OCI-LY1 (cell line): ENCODE results near the gene SLC9A9.

ENCODE experiments used
- H2AFZ ChIP-seq: fragments of 200-600 bp; sonication (generic), shearing (Covaris generic); 2 replicates; pipeline ENCODE4 v1.6.0; 2014; ENCODE audit warnings: antibody characterized with exemption, mild to moderate bottlenecking, low read length
- H3F3A ChIP-seq: fragments of 200-600 bp; sonication (generic), shearing (Covaris generic); 2 replicates; pipeline ENCODE4 v1.6.0; 2014; ENCODE audit warnings: mild to moderate bottlenecking, antibody characterized with exemption, low read length, moderate library complexity; ENCODE audit not compliant: insufficient read depth
- H3K27ac ChIP-seq: fragments of 200-600 bp; sonication (generic); 2 replicates; pipeline ENCODE4 v1.5.1; 2014; ENCODE audit warnings: low read length, mixed run types, mild to moderate bottlenecking, low read depth; ENCODE audit not compliant: poor library complexity, severe bottlenecking
- H3K27me3 ChIP-seq: fragments of 200-600 bp; sonication (generic); 2 replicates; pipeline ENCODE4 v1.6.0; 2014; ENCODE audit warnings: antibody characterized with exemption, mild to moderate bottlenecking, low read length, moderate library complexity; ENCODE audit not compliant: insufficient read depth
- H3K36me3 ChIP-seq: fragments of 200-600 bp; sonication (generic); 2 replicates; pipeline ENCODE4 v1.6.1; 2014; ENCODE audit warnings: mild to moderate bottlenecking, antibody characterized with exemption, low read length, moderate library complexity, mixed read lengths; ENCODE audit not compliant: insufficient read depth
- H3K4me1 ChIP-seq: fragments of 200-600 bp; sonication (generic); 2 replicates; pipeline ENCODE4 v1.5.1; 2014; ENCODE audit warnings: mild to moderate bottlenecking, low read length, moderate library complexity; ENCODE audit not compliant: insufficient read depth, severe bottlenecking
- H3K4me2 ChIP-seq: fragments of 200-600 bp; sonication (generic), shearing (Covaris generic); 2 replicates; pipeline ENCODE4 v1.6.1; 2014; ENCODE audit warnings: low read length
- H3K4me3 ChIP-seq: fragments of 200-600 bp; sonication (generic); 2 replicates; pipeline ENCODE4 v1.5.1; 2014; ENCODE audit warnings: low read length, low read depth, mild to moderate bottlenecking, mixed read lengths; ENCODE audit not compliant: poor library complexity, severe bottlenecking
- H3K79me2 ChIP-seq: fragments of 200-600 bp; shearing (Covaris generic); 2 replicates; pipeline ENCODE4 v1.6.1; 2016; ENCODE audit warnings: mixed run types, low read length, mixed read lengths; ENCODE audit not compliant: insufficient read depth
- H3K9ac ChIP-seq: fragments of 200-600 bp; sonication (generic), shearing (Covaris generic); 2 replicates; pipeline ENCODE4 v1.6.1; 2014; ENCODE audit warnings: mild to moderate bottlenecking, low read length, mixed read lengths
- H3K9me2 ChIP-seq: fragments of 200-600 bp; sonication (generic), shearing (Covaris generic); 2 replicates; pipeline ENCODE4 v1.6.1; 2014; ENCODE audit warnings: low read depth, mild to moderate bottlenecking, low read length, mixed read lengths
- H3K9me3 ChIP-seq: fragments of 200-600 bp; shearing (Covaris generic); 2 replicates; pipeline ENCODE4 v1.6.1; 2014; ENCODE audit warnings: low read length, mixed read lengths
- H4K20me1 ChIP-seq: fragments of 200-600 bp; sonication (generic), shearing (Covaris generic); 2 replicates; pipeline ENCODE4 v1.6.0; 2016; ENCODE audit warnings: mild to moderate bottlenecking, low read length; ENCODE audit not compliant: insufficient read depth
- CTCF ChIP-seq: fragments of 200-600 bp; sonication (generic), shearing (Covaris generic); IDR thresholded peaks from 2 replicates; pipeline ENCODE4 v1.5.1; 2017; ENCODE audit warnings: mild to moderate bottlenecking, antibody characterized with exemption, low read length, moderate library complexity, mixed read lengths
- EZH2 ChIP-seq: fragments of 200-600 bp; sonication (generic), shearing (Covaris generic); IDR thresholded peaks from 2 replicates; pipeline ENCODE4 v1.8.0; 2017; ENCODE audit warnings: borderline replicate concordance, mixed run types, mild to moderate bottlenecking, antibody characterized with exemption, low read length, moderate library complexity, mixed read lengths

Gene SLC9A9

GRCh38 chr3:143236226-143236964 is 611.9 kb downstream of the SLC9A9 start:
- Histone ChIP-seq H3F3A (no peaks in the 10 kb centered on the region), H3K9me3 (no peaks in the 10 kb centered on the region), H3K4me3 (no peak overlapping the region), H3K36me3 (no peaks in the 10 kb centered on the region), H3K27ac (no peak overlapping the region), H2AFZ (no peak overlapping the region), H3K4me1 (peaks cover 10% of the 10 kb centered on the region), H3K27me3 (no peaks in the 10 kb centered on the region), H3K9me2 (no peaks in the 10 kb centered on the region), H3K4me2 (no peak overlapping the region), H3K79me2 (no peaks in the 10 kb centered on the region), H3K9ac (no peak overlapping the region), H4K20me1 (no peaks in the 10 kb centered on the region)
- no peak for TF ChIP-seq EZH2
- TF ChIP-seq CTCF, result no peak

- no peak overlapping the region for H3K4me2 ChIP-seq
- peaks cover 10% of the 10 kb centered on the region for H3K4me1 ChIP-seq
- no peak overlapping the region for H3K27ac ChIP-seq
- H3K9me2 ChIP-seq, result no peaks in the 10 kb centered on the region
- no peak overlapping the region for H3K4me3 ChIP-seq
- H3K79me2 ChIP-seq, result no peaks in the 10 kb centered on the region
- H3K9ac ChIP-seq, result no peak overlapping the region
- H2AFZ ChIP-seq, result no peak overlapping the region
- no peaks in the 10 kb centered on the region for H3K9me3 ChIP-seq
- H3K27me3 ChIP-seq, result 0 out of 2 replicates have a peak, but pooled peaks cover 4% of the 10 kb centered on the region
- TF ChIP-seq CTCF, result no peak
- TF ChIP-seq EZH2, result no peak
- H3K36me3 ChIP-seq, result no peaks in the 10 kb centered on the region
- no peaks in the 10 kb centered on the region for H4K20me1 ChIP-seq
- H3F3A ChIP-seq, result no peaks in the 10 kb centered on the region
These were observed 612.6 kb downstream of the SLC9A9 start for GRCh38 chr3:143235614-143236204.

- 0 out of 2 replicates have a peak, but pooled peaks cover 4% of the 10 kb centered on the region for H3K27me3 ChIP-seq
- H3K4me3 ChIP-seq, result no peak overlapping the region
- no peaks in the 10 kb centered on the region for H3K79me2 ChIP-seq
- no peaks in the 10 kb centered on the region for H4K20me1 ChIP-seq
- no peak overlapping the region for H3K9ac ChIP-seq
- no peak overlapping the region for H3K27ac ChIP-seq
- no peaks in the 10 kb centered on the region for H3K9me3 ChIP-seq
- TF ChIP-seq CTCF, result no peak
- no peak for TF ChIP-seq EZH2
- no peaks in the 10 kb centered on the region for H3K9me2 ChIP-seq
- no peaks in the 10 kb centered on the region for H3F3A ChIP-seq
- no peak overlapping the region for H3K4me2 ChIP-seq
- H3K36me3 ChIP-seq, result no peaks in the 10 kb centered on the region
- no peak overlapping the region for H2AFZ ChIP-seq
- peaks cover 10% of the 10 kb centered on the region for H3K4me1 ChIP-seq
These were observed 613.7 kb downstream of the SLC9A9 start for GRCh38 chr3:143234526-143234925.
